ENCODE results near the gene TPH2.

DNA sequence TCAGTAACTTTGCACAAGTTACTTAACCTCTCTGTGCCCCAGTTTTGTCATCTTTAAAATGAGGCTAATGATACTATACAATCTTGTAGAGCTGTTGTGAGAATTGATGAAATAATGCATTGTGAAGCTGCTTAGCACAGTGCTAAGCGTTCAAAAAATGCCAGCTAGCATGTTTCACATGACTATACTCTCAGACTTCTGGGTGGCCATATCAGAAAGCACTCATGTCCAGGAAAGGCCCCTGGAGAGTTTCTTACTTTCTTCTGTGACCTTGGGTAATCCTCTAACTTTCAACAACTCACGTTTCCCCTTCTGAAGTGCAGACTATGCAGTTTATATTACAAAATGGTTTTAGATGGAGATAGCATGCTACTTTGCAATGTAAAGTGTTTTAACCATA lies 68.1 kb downstream of the TPH2 start:
- TF ChIP-seq, protein P1, sequence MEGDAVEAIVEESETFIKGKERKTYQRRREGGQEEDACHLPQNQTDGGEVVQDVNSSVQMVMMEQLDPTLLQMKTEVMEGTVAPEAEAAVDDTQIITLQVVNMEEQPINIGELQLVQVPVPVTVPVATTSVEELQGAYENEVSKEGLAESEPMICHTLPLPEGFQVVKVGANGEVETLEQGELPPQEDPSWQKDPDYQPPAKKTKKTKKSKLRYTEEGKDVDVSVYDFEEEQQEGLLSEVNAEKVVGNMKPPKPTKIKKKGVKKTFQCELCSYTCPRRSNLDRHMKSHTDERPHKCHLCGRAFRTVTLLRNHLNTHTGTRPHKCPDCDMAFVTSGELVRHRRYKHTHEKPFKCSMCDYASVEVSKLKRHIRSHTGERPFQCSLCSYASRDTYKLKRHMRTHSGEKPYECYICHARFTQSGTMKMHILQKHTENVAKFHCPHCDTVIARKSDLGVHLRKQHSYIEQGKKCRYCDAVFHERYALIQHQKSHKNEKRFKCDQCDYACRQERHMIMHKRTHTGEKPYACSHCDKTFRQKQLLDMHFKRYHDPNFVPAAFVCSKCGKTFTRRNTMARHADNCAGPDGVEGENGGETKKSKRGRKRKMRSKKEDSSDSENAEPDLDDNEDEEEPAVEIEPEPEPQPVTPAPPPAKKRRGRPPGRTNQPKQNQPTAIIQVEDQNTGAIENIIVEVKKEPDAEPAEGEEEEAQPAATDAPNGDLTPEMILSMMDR (conservative IDR thresholded peaks at IDR 0.05; ENCODE audit: low read length), result no peak
- TF ChIP-seq EZH2phosphoT487 (IDR thresholded peaks at IDR 0.05; ENCODE audit: borderline replicate concordance), result no peak
